Type B pancreatic cell (in vitro differentiated cells): Measurements from ENCODE around the gene RBM47. TPM values are rescaled to one million over a fixed set of nuclear protein-coding genes. Genes with fewer than 3 reads are reported as not detected.

Source experiments
- DNase-seq: peaks from one replicate; pipeline ENCODE4 v3.0.0; 2021; ENCODE audit warnings: mixed read lengths; ENCODE audit not compliant: unreplicated experiment; ENCODE audit errors: extremely low spot score
- H3K27ac Mint-ChIP-seq: 2 replicates; pipeline ENCODE4 v1.8.0; 2021; ENCODE audit warnings: mild to moderate bottlenecking, mixed read lengths
- H3K27me3 Mint-ChIP-seq: 2 replicates; pipeline ENCODE4 v1.8.0; 2021; ENCODE audit warnings: mixed read lengths
- H3K36me3 Mint-ChIP-seq: 2 replicates; pipeline ENCODE4 v1.8.0; 2021; ENCODE audit warnings: mixed read lengths
- H3K4me1 Mint-ChIP-seq: one replicate; pipeline ENCODE4 v1.8.0; 2021; ENCODE audit warnings: mixed read lengths; ENCODE audit not compliant: unreplicated experiment
- H3K4me3 Mint-ChIP-seq: 2 replicates; pipeline ENCODE4 v1.8.0; 2021; ENCODE audit warnings: mild to moderate bottlenecking, mixed read lengths
- H3K9me3 Mint-ChIP-seq: 2 replicates; pipeline ENCODE4 v1.8.0; 2021; ENCODE audit warnings: mixed read lengths
- CTCF ChIP-seq: fragments of 200-600 bp; sonication (generic); conservative IDR thresholded peaks from 2 replicates; pipeline ENCODE4 v1.5.0; 2021; ENCODE audit warnings: antibody characterized with exemption, mild to moderate bottlenecking
- microRNA-seq: library from miRNA; unstranded; fragments of <30 nt; microRNA quantifications from one replicate; pipeline ENCODE4, GENCODE V29; 2020
- total RNA-seq: library from RNA; stranded (reverse); gene quantifications from 2 replicates; pipeline ENCODE4 v1.2.1, GENCODE V29; 2021; ENCODE audit warnings: low replicate concordance

RBM47 gene
- total RNA-seq, 1 donor from 2014 or later, result 53.5 TPM

- Mint-ChIP-seq H3K27me3 (no peaks in the 10 kb centered on the region), H3K9me3 (no peaks in the 10 kb centered on the region), H3K36me3 (no peaks in the 10 kb centered on the region), H3K4me1 (peaks cover 6% of the 10 kb centered on the region), H3K27ac (no peak overlapping the region), H3K4me3 (no peak overlapping the region)
- no peak for DNase-seq
- TF ChIP-seq CTCF, result no peak
Observed at GRCh38 chr4:40375095-40375494, 254.6 kb downstream of the RBM47 start.

- Mint-ChIP-seq H3K27me3 (no peaks in the 10 kb centered on the region), H3K27ac (no peak overlapping the region), H3K4me3 (no peak overlapping the region), H3K36me3 (no peaks in the 10 kb centered on the region), H3K4me1 (peaks cover 9% of the 10 kb centered on the region), H3K9me3 (no peaks in the 10 kb centered on the region)
- no peak for TF ChIP-seq CTCF
- no peak for DNase-seq
Observed at GRCh38 chr4:40373636-40374035, 256.0 kb downstream of the RBM47 start.

Small RNA genes within 50 kb of the gene (microRNA-seq; reads per million reads assigned to microRNA genes)
- 7.2 reads per million, percentile 27 among the genes with 10 or more reads in this experiment for gene MIR4802

Other genes starting within 250 kb of the RBM47 start
- 8.3 and 12.3 TPM in 2 replicates for gene NSUN7, start 120.1 kb upstream of the RBM47 start, total RNA-seq